CD4-positive, alpha-beta memory T cell (primary cell): Measurements from ENCODE around the gene ASTN2. TPM values are rescaled to one million over a fixed set of nuclear protein-coding genes. Genes with fewer than 3 reads are reported as not detected.

Experiments used
- CTCF ChIA-PET: fragments of 350-600 bp; sonication (Branson Sonifier 250); formaldehyde crosslinking; loops from one replicate; lab custom pipeline; 2021; ENCODE audit warnings: inconsistent platforms; ENCODE audit not compliant: partially characterized antibody; lab: Charles Lee
- POLR2A ChIA-PET: fragments of 350-600 bp; sonication (Branson Sonifier 250); formaldehyde crosslinking; loops from one replicate; lab custom pipeline; 2021; ENCODE audit not compliant: partially characterized antibody; lab: Charles Lee
- DNase-seq, 5 donors: peaks; one replicate each; pipeline versions ENCODE4 v3.0.0 to v3.0.0-alpha.2; 2020 to 2022; ENCODE audit warnings: mixed read lengths in 1 of 5
- H3K27ac ChIP-seq: one replicate; pipeline ENCODE4 v1.7.0; 2013; ENCODE audit warnings: low read depth, low read length
- H3K27me3 ChIP-seq: 2 replicates; pipeline ENCODE4 v1.7.0; 2013; ENCODE audit warnings: mild to moderate bottlenecking, low read length, moderate library complexity; ENCODE audit not compliant: insufficient read depth
- H3K36me3 ChIP-seq: 2 replicates; pipeline ENCODE4 v1.7.0; 2013; ENCODE audit warnings: mild to moderate bottlenecking, low read length, moderate library complexity; ENCODE audit not compliant: insufficient read depth
- H3K4me1 ChIP-seq: 2 replicates; pipeline ENCODE4 v1.7.0; 2013; ENCODE audit warnings: mild to moderate bottlenecking, low read length, moderate library complexity; ENCODE audit not compliant: insufficient read depth
- H3K4me3 ChIP-seq, 2 donors: one replicate each; pipeline ENCODE4 v1.7.0; 2013; ENCODE audit warnings: low read length in 2 of 2, mild to moderate bottlenecking in 1 of 2
- H3K9me3 ChIP-seq, 2 donors: one replicate each; pipeline ENCODE4 v1.7.0; 2013; ENCODE audit warnings: low read length in 2 of 2, control low read depth in 1 of 2; ENCODE audit not compliant: control insufficient read depth in 1 of 2
- H3K27ac Mint-ChIP-seq, 7 donors: one replicate each; pipeline ENCODE4 v1.8.0; 2020 to 2021; ENCODE audit warnings: mixed read lengths in 7 of 7, mild to moderate bottlenecking in 6 of 7, inconsistent platforms in 3 of 7, moderate library complexity in 3 of 7
- H3K27me3 Mint-ChIP-seq, 2 donors: one replicate each; pipeline ENCODE4 v1.8.0; 2020 to 2021; ENCODE audit warnings: mixed read lengths in 2 of 2
- H3K36me3 Mint-ChIP-seq, 2 donors: one replicate each; pipeline ENCODE4 v1.8.0; 2020 to 2021; ENCODE audit warnings: mixed read lengths in 2 of 2, inconsistent platforms in 1 of 2, mild to moderate bottlenecking in 1 of 2
- H3K4me1 Mint-ChIP-seq, 4 donors: one replicate each; pipeline ENCODE4 v1.8.0; 2020 to 2021; ENCODE audit warnings: mixed read lengths in 4 of 4, mild to moderate bottlenecking in 1 of 4
- H3K4me3 Mint-ChIP-seq, 8 donors: one replicate each; pipeline ENCODE4 v1.8.0; 2020 to 2021; ENCODE audit warnings: mixed read lengths in 8 of 8, mild to moderate bottlenecking in 7 of 8, moderate library complexity in 6 of 8, inconsistent platforms in 3 of 8
- H3K9me3 Mint-ChIP-seq, 8 donors: one replicate each; pipeline ENCODE4 v1.8.0; 2020 to 2021; ENCODE audit warnings: mixed read lengths in 8 of 8, mild to moderate bottlenecking in 5 of 8, inconsistent platforms in 3 of 8, moderate library complexity in 1 of 8
- intact Hi-C: fragments of 100-400 bp; cut with micrococcal nuclease; formaldehyde crosslinking; loops from one replicate; pipeline ENCODE4 v1.15.1; 2023
- polyA plus RNA-seq, 2 donors: library from polyadenylated mRNA; unstranded; fragments of 300-500 nt; fragmentation: Illumina TruSeq; gene quantifications; one replicate each; pipeline ENCODE4 v1.2.3, GENCODE V29; 2021
- total RNA-seq, 2 experiments: library from RNA; stranded (reverse); gene quantifications; one replicate each; pipeline ENCODE4 v1.2.3, GENCODE V29; 2021

The ASTN2 gene
- total and polyA plus RNA-seq, 4 experiments from 2014 or later: 2.7 to 5.9 (median 4.8) TPM

DNA sequence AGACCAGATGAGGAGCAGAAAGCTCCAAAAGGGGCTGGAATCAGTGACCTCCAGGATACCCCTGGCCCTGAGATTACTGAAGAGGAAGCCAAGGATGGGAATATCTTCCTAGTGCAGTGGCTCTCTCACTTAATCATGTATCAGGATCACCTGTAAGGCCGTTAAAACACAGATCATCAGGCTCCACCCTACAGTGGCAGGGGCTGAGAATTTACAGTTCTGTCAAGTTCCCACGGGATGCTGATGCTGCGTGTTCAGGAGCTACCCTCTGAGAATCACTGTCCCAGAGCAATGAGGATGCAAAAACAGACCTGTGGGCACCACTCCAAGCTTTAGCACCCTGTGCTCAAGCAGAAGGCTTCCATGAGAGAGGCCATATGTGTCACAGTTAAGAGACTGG is 291.9 kb downstream of the ASTN2 start:
- H3K9me3 ChIP-seq: no peaks in the 10 kb centered on the region

DNA sequence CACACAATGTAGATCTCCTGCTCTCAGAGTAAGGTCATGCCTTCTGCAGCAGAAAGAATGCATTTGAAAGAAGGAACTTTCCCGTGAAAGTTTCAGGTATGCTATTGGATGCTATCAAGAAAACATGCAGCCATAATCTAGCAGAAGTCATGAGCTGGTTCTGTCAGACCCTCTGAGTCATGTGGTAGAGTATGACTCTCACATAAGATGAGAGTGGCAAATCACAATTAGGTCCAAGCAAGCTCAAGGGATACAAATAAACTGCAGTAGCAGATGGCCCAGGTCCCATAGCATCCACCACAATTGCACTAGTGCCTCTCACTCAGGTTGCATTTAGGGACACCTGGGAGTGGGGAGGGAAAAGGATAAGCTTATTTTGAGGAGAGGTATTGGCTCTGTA is 292.8 kb downstream of the ASTN2 start:
- POLR2A ChIA-PET: no interaction called here
- CTCF ChIA-PET: no interaction called here
- Histone ChIP-seq H3K27ac (no peak overlapping the region), H3K27me3 (no peaks in the 10 kb centered on the region), H3K36me3 (no peaks in the 10 kb centered on the region), H3K9me3 (no peaks in the 10 kb centered on the region), H3K4me1 (no peaks in the 10 kb centered on the region), H3K4me3 (no peak overlapping the region)
- H3K36me3 Mint-ChIP-seq: no peaks in the 10 kb centered on the region
- no peak for DNase-seq
- H3K4me3 Mint-ChIP-seq: no peak overlapping the region
- no peak overlapping the region for H3K27ac Mint-ChIP-seq
- no peaks in the 10 kb centered on the region for H3K4me1 Mint-ChIP-seq
- H3K9me3 Mint-ChIP-seq: peaks cover 0 to 9% (median 4%) of the 10 kb centered on the region in 8 donors
- H3K27me3 Mint-ChIP-seq: no peaks in the 10 kb centered on the region
- intact Hi-C loops: no loop called here

More for the DNA sequence above, 291.9 kb downstream of the ASTN2 start:
- intact Hi-C loops: no loop called here
- Histone ChIP-seq H3K27me3 (no peaks in the 10 kb centered on the region), H3K4me3 (no peak overlapping the region), H3K4me1 (no peaks in the 10 kb centered on the region), H3K36me3 (no peaks in the 10 kb centered on the region), H3K27ac (no peak overlapping the region)
- no peak for DNase-seq
- H3K27me3 Mint-ChIP-seq: no peaks in the 10 kb centered on the region
- H3K9me3 Mint-ChIP-seq: peaks cover 0 to 10% (median 4%) of the 10 kb centered on the region in 8 donors
- POLR2A ChIA-PET: no interaction called here
- no peak overlapping the region for H3K4me3 Mint-ChIP-seq
- CTCF ChIA-PET: no interaction called here
- no peaks in the 10 kb centered on the region for H3K36me3 Mint-ChIP-seq
- no peaks in the 10 kb centered on the region for H3K4me1 Mint-ChIP-seq
- H3K27ac Mint-ChIP-seq: no peak overlapping the region

DNA sequence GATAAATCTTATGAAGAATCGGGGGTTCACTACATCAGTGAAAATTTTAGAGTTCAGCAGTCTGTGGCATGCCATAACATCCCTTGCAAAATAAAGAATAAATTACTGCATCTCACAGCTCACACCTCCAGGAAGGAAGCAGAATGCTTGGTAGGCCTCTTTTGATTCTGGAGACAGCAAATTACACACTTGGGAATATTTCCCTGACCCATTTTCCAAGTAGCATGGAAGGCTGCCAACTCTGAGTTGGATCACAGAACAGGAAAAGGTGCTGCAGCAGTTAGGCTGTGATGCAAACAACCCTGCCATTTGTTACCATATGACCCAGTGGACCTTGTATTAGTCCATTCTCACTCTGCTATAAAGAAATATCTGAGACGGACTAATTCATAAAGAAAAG is 293.5 kb downstream of the ASTN2 start:
- POLR2A ChIA-PET: no interaction called here
- H3K27ac ChIP-seq: no peak overlapping the region
- intact Hi-C loops: no loop called here
- Mint-ChIP-seq H3K27me3 (no peaks in the 10 kb centered on the region), H3K27ac (no peak overlapping the region), H3K36me3 (no peaks in the 10 kb centered on the region), H3K4me1 (no peaks in the 10 kb centered on the region), H3K9me3 (peaks cover 0 to 10% (median 4%) of the 10 kb centered on the region in 8 donors), H3K4me3 (no peak overlapping the region)
- no peaks in the 10 kb centered on the region for H3K4me1 ChIP-seq
- DNase-seq: no peak
- CTCF ChIA-PET: no interaction called here
- H3K4me3 ChIP-seq: no peak overlapping the region
- H3K36me3 ChIP-seq: no peaks in the 10 kb centered on the region
- no peaks in the 10 kb centered on the region for H3K27me3 ChIP-seq
- H3K9me3 ChIP-seq: no peaks in the 10 kb centered on the region

DNA sequence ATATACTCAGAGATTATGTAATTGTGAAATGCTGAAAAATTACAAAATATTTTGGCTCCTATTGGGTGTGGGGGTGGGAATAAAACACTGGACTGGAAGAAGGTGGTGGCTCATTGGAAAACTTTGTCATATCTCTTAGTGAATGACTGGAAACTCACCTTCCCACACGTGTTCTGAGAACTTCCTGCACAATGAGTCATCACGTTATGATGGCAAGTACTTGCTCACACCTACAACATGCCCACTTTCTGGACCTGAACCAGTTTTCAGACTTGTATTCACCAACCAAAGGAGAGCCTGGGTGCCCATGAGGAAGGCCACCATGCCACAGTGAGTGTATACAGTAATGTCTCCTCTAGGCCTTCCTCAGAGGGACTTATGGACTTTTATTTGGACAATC is 294.8 kb downstream of the ASTN2 start:
- H3K27me3 Mint-ChIP-seq: no peaks in the 10 kb centered on the region
- intact Hi-C loops: no loop called here

DNA sequence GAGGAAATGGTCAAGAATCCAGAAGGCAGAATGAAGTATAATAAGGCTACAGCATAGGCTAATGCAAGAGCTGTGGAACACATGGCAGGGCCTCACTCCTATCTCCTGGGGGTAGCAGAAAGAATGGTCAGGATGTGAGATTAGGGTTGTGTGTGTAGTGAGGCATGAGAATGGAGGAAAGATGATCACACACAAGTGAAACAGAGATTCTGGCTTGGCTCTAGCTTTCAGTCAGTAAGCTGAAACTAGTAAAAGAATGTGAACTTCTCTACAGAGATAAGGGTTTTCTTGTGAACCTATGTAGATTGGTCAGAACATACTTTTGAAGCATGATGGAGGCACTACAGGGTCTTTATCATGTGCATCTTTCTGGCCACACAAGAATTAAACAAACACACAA is 298.8 kb downstream of the ASTN2 start:
- Mint-ChIP-seq H3K9me3 (peaks cover 0 to 6% (median 4%) of the 10 kb centered on the region in 8 donors), H3K27me3 (no peaks in the 10 kb centered on the region), H3K36me3 (no peaks in the 10 kb centered on the region), H3K4me3 (no peak overlapping the region), H3K4me1 (no peaks in the 10 kb centered on the region), H3K27ac (peak overlapping the region in 1 of 7 donors; percentile 81)
- H3K4me3 ChIP-seq: no peak overlapping the region
- ChIA-PET CTCF (no interaction called here), POLR2A (no interaction called here)
- no peak for DNase-seq
- H3K9me3 ChIP-seq: no peaks in the 10 kb centered on the region
- intact Hi-C loops: no loop called here
- no peaks in the 10 kb centered on the region for H3K27me3 ChIP-seq
- H3K36me3 ChIP-seq: no peaks in the 10 kb centered on the region
- H3K27ac ChIP-seq: no peak overlapping the region
- H3K4me1 ChIP-seq: no peaks in the 10 kb centered on the region

More for the DNA sequence above, 294.8 kb downstream of the ASTN2 start:
- Mint-ChIP-seq H3K36me3 (no peaks in the 10 kb centered on the region), H3K9me3 (peaks cover 0 to 10% (median 4%) of the 10 kb centered on the region in 8 donors), H3K4me1 (no peaks in the 10 kb centered on the region), H3K4me3 (no peak overlapping the region), H3K27ac (no peak overlapping the region)
- Histone ChIP-seq H3K4me1 (no peaks in the 10 kb centered on the region), H3K36me3 (no peaks in the 10 kb centered on the region), H3K4me3 (no peak overlapping the region), H3K27ac (no peak overlapping the region), H3K9me3 (no peaks in the 10 kb centered on the region), H3K27me3 (no peaks in the 10 kb centered on the region)
- ChIA-PET POLR2A (no interaction called here), CTCF (no interaction called here)
- no peak for DNase-seq

DNA sequence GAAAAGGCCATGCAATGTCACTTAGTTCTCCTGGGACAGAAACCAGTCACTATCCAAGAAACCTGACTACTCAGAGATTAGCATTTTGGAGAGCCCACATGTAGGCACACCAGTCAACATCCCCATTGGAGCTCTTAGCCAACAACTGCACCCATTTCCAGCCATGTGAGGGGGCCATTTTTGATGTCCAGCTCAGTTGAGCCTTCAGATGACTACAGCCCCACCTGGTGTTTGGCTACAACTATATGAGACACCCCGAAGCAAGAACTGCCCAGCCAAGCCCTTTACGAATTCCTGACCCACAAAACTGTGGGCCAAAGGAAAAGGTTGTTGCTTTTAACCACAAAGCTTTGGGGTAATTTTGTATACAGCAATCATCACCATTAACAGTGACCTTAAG is 300.1 kb downstream of the ASTN2 start:
- H3K4me1 Mint-ChIP-seq: no peaks in the 10 kb centered on the region
- CTCF ChIA-PET: no interaction called here

DNA sequence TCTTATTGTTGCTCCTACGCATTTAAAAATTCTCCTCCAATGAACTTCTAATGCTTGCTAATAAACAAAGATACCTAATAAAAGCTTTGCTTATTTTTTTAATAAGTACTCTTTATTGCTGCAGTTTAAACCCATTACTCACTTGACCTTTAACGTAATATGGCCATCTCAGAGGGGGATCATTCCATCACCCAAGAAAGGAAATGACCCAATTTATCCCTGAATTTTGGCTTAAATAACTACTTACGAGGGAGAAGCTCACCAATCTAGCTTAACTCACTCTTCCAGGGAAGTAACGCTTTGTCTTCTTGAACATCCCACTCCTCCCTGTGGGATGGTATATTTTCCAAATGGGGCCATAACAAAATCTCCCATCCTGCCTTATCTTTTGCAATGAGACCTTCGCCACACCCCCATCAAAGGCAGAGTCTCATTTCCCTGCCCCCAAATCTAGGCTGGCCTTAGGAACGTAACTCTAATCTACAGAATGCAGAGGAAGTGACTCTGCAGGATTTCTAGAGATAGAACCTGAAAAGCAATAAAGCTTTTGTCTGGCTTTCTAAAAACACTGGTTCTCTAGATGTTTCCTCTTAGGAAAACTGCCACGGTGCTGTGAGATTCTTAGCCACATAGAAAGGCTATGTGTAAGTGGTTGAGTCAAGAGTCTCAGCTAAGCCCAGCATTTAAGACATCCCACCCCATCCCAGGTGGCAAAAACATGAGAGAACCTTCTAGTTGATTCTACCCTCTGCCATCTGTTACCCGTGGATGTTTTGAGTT is 310.0 kb downstream of the ASTN2 start:
- Histone ChIP-seq H3K27me3 (no peaks in the 10 kb centered on the region), H3K36me3 (no peaks in the 10 kb centered on the region), H3K9me3 (no peaks in the 10 kb centered on the region), H3K4me1 (no peaks in the 10 kb centered on the region), H3K27ac (no peak overlapping the region), H3K4me3 (no peak overlapping the region)
- POLR2A ChIA-PET: no interaction called here
- no peaks in the 10 kb centered on the region for H3K36me3 Mint-ChIP-seq
- H3K27ac Mint-ChIP-seq: no peak overlapping the region
- no peak overlapping the region for H3K4me3 Mint-ChIP-seq
- no peaks in the 10 kb centered on the region for H3K27me3 Mint-ChIP-seq
- H3K9me3 Mint-ChIP-seq: peaks cover 0 to 6% (median 0%) of the 10 kb centered on the region in 8 donors
- H3K4me1 Mint-ChIP-seq: no peaks in the 10 kb centered on the region
- CTCF ChIA-PET: interaction anchor here (1.2 kb wide), 1 partner anchor 23 kb away, joined by 3 read pairs; no protein-coding TSS in a partner anchor
- intact Hi-C loops: no loop called here
- DNase-seq: no peak

More for the DNA sequence above, 300.1 kb downstream of the ASTN2 start:
- H3K36me3 ChIP-seq: no peaks in the 10 kb centered on the region
- H3K9me3 ChIP-seq: no peaks in the 10 kb centered on the region
- Mint-ChIP-seq H3K36me3 (no peaks in the 10 kb centered on the region), H3K27ac (no peak overlapping the region), H3K27me3 (no peaks in the 10 kb centered on the region), H3K4me3 (no peak overlapping the region), H3K9me3 (peaks cover 0 to 8% (median 2%) of the 10 kb centered on the region in 8 donors)
- intact Hi-C loops: no loop called here
- no peak overlapping the region for H3K4me3 ChIP-seq
- no peaks in the 10 kb centered on the region for H3K4me1 ChIP-seq
- H3K27ac ChIP-seq: no peak overlapping the region
- no peak for DNase-seq
- no peaks in the 10 kb centered on the region for H3K27me3 ChIP-seq
- POLR2A ChIA-PET: no interaction called here
